ENCODE results near the gene NCMAP.
"Not testable (repeated sequence)": the region's sequence is repeated elsewhere in the genome, so short reads cannot be mapped to it uniquely, and the experiment has no call there.

The NCMAP gene

GRCh38 chr1:24547195-24547594 is 8.7 kb upstream of the NCMAP start:
- FAIRE-seq, result no peak
- TF ChIP-seq TAF1 (IDR thresholded peaks at IDR 0.05; ENCODE audit: borderline replicate concordance, low read depth, low read length), result no peak
- TF ChIP-seq POLR2A (IDR thresholded peaks at IDR 0.05; ENCODE audit: low read depth, low read length), result no peak
- no peak for TF ChIP-seq POLR2AphosphoS5 (IDR thresholded peaks at IDR 0.05; ENCODE audit: low read depth, low read length)
- no peak for DNase-seq (ENCODE audit: insufficient read length)

GRCh38 chr1:24548070-24548469 is 7.8 kb upstream of the NCMAP start:
- DNase-seq (ENCODE audit: insufficient read length) (no peak), FAIRE-seq (no peak)
- TF ChIP-seq POLR2A (IDR thresholded peaks at IDR 0.05; ENCODE audit: low read depth, low read length), result no peak
- TF ChIP-seq POLR2AphosphoS5 (IDR thresholded peaks at IDR 0.05; ENCODE audit: low read depth, low read length), result no peak
- no peak for TF ChIP-seq TAF1 (IDR thresholded peaks at IDR 0.05; ENCODE audit: borderline replicate concordance, low read depth, low read length)

GRCh38 chr1:24549210-24549609 is 6.7 kb upstream of the NCMAP start:
- not testable (repeated sequence) for DNase-seq (ENCODE audit: insufficient read length); FAIRE-seq

GRCh38 chr1:24551290-24551959 is 4.5 kb upstream of the NCMAP start:
- no peak for FAIRE-seq
- TF ChIP-seq POLR2A (IDR thresholded peaks at IDR 0.05; ENCODE audit: low read depth, low read length) (no peak), TAF1 (IDR thresholded peaks at IDR 0.05; ENCODE audit: borderline replicate concordance, low read depth, low read length) (no peak), POLR2AphosphoS5 (IDR thresholded peaks at IDR 0.05; ENCODE audit: low read depth, low read length) (no peak)
- DNase-seq (ENCODE audit: insufficient read length), result no peak

GRCh38 chr1:24551960-24552571 is 3.8 kb upstream of the NCMAP start:
- DNase-seq (ENCODE audit: insufficient read length), result no peak
- TF ChIP-seq TAF1 (IDR thresholded peaks at IDR 0.05; ENCODE audit: borderline replicate concordance, low read depth, low read length), result no peak
- TF ChIP-seq POLR2A (IDR thresholded peaks at IDR 0.05; ENCODE audit: low read depth, low read length), result no peak
- no peak for TF ChIP-seq POLR2AphosphoS5 (IDR thresholded peaks at IDR 0.05; ENCODE audit: low read depth, low read length)
- no peak for FAIRE-seq

- TF ChIP-seq POLR2AphosphoS5 (IDR thresholded peaks at IDR 0.05; ENCODE audit: low read depth, low read length) (no peak), POLR2A (IDR thresholded peaks at IDR 0.05; ENCODE audit: low read depth, low read length) (no peak), TAF1 (IDR thresholded peaks at IDR 0.05; ENCODE audit: borderline replicate concordance, low read depth, low read length) (no peak)
- FAIRE-seq (no peak), DNase-seq (ENCODE audit: insufficient read length) (no peak)
Measured at GRCh38 chr1:24553931-24554330, 2.0 kb upstream of the NCMAP start.

GRCh38 chr1:24554714-24555113 is 1.2 kb upstream of the NCMAP start:
- no peak for DNase-seq (ENCODE audit: insufficient read length)
- TF ChIP-seq TAF1 (IDR thresholded peaks at IDR 0.05; ENCODE audit: borderline replicate concordance, low read depth, low read length) (no peak), POLR2A (IDR thresholded peaks at IDR 0.05; ENCODE audit: low read depth, low read length) (no peak), POLR2AphosphoS5 (IDR thresholded peaks at IDR 0.05; ENCODE audit: low read depth, low read length) (no peak)
- no peak for FAIRE-seq

GRCh38 chr1:24556414-24556795 is 518 bp downstream of the NCMAP start:
- no peak for FAIRE-seq
- TF ChIP-seq TAF1 (IDR thresholded peaks at IDR 0.05; ENCODE audit: borderline replicate concordance, low read depth, low read length), result no peak
- TF ChIP-seq POLR2AphosphoS5 (IDR thresholded peaks at IDR 0.05; ENCODE audit: low read depth, low read length), result no peak
- TF ChIP-seq POLR2A (IDR thresholded peaks at IDR 0.05; ENCODE audit: low read depth, low read length), result no peak
- no peak for DNase-seq (ENCODE audit: insufficient read length)

- FAIRE-seq (no peak), DNase-seq (ENCODE audit: insufficient read length) (no peak)
- TF ChIP-seq POLR2AphosphoS5 (IDR thresholded peaks at IDR 0.05; ENCODE audit: low read depth, low read length) (no peak), TAF1 (IDR thresholded peaks at IDR 0.05; ENCODE audit: borderline replicate concordance, low read depth, low read length) (no peak), POLR2A (IDR thresholded peaks at IDR 0.05; ENCODE audit: low read depth, low read length) (no peak)
Measured at GRCh38 chr1:24557220-24557619, 1.3 kb downstream of the NCMAP start.

GRCh38 chr1:24557711-24558131 is 1.8 kb downstream of the NCMAP start:
- no peak for FAIRE-seq
- TF ChIP-seq POLR2AphosphoS5 (IDR thresholded peaks at IDR 0.05; ENCODE audit: low read depth, low read length) (no peak), POLR2A (IDR thresholded peaks at IDR 0.05; ENCODE audit: low read depth, low read length) (no peak), TAF1 (IDR thresholded peaks at IDR 0.05; ENCODE audit: borderline replicate concordance, low read depth, low read length) (no peak)
- DNase-seq (ENCODE audit: insufficient read length), result no peak

- FAIRE-seq (no peak), DNase-seq (ENCODE audit: insufficient read length) (no peak)
- no peak for TF ChIP-seq TAF1 (IDR thresholded peaks at IDR 0.05; ENCODE audit: borderline replicate concordance, low read depth, low read length)
- TF ChIP-seq POLR2A (IDR thresholded peaks at IDR 0.05; ENCODE audit: low read depth, low read length), result no peak
- no peak for TF ChIP-seq POLR2AphosphoS5 (IDR thresholded peaks at IDR 0.05; ENCODE audit: low read depth, low read length)
Measured at GRCh38 chr1:24558455-24558854, 2.6 kb downstream of the NCMAP start.
